Measurements from ENCODE around the gene GPR25. TPM values are rescaled to one million over a fixed set of nuclear protein-coding genes. Genes with fewer than 3 reads are reported as not detected.

Gene GPR25
- total RNA-seq, 3 donors from 2014 or later: 0.16 TPM; not detected in 2

GRCh38 chr1:200921571-200922110 is 48.9 kb downstream of the GPR25 start:
- no peak overlapping the region for H3K4me3 Mint-ChIP-seq
- DNase-seq: no peak
- no peaks in the 10 kb centered on the region for H3K9me3 Mint-ChIP-seq
- no peak for ATAC-seq
- H3K36me3 Mint-ChIP-seq (ENCODE audit: insufficient read depth): no peaks in the 10 kb centered on the region
- no peaks in the 10 kb centered on the region for H3K27me3 Mint-ChIP-seq (ENCODE audit: low read depth)
- H3K4me1 Mint-ChIP-seq (ENCODE audit: low read depth): peaks cover 2% of the 10 kb centered on the region

- DNase-seq: no peak
- no peak overlapping the region for H3K4me3 Mint-ChIP-seq
- peaks cover 2% of the 10 kb centered on the region for H3K4me1 Mint-ChIP-seq (ENCODE audit: low read depth)
- H3K27me3 Mint-ChIP-seq (ENCODE audit: low read depth): no peaks in the 10 kb centered on the region
- no peaks in the 10 kb centered on the region for H3K36me3 Mint-ChIP-seq (ENCODE audit: insufficient read depth)
- H3K9me3 Mint-ChIP-seq: no peaks in the 10 kb centered on the region
- ATAC-seq: no peak
Observed at GRCh38 chr1:200922406-200922805, 49.6 kb downstream of the GPR25 start.

GRCh38 chr1:200923601-200924000 is 50.8 kb downstream of the GPR25 start:
- DNase-seq (no peak), ATAC-seq (no peak)
- no peaks in the 10 kb centered on the region for H3K36me3 Mint-ChIP-seq (ENCODE audit: insufficient read depth)
- H3K27me3 Mint-ChIP-seq (ENCODE audit: low read depth): no peaks in the 10 kb centered on the region
- no peaks in the 10 kb centered on the region for H3K9me3 Mint-ChIP-seq
- H3K4me1 Mint-ChIP-seq (ENCODE audit: low read depth): peaks cover 2% of the 10 kb centered on the region
- no peak overlapping the region for H3K4me3 Mint-ChIP-seq

Other genes with a start within 250 kb of the GPR25 start
- 10 to 100 TPM; 11.4 to 18.9 (median 17.1) TPM for gene DDX59, start 203.1 kb upstream of the GPR25 start, total RNA-seq
- 1 to 10 TPM; 3.2 to 4.4 (median 3.8) TPM for gene CAMSAP2, start 134.1 kb upstream of the GPR25 start, total RNA-seq
- under 1 TPM; 0.13 to 0.29 (median 0.22) TPM for gene INAVA, start 21.9 kb downstream of the GPR25 start, total RNA-seq
- 10 to 100 TPM; 24.2 to 36.3 (median 30.3) TPM for gene KIF21B, start 150.7 kb downstream of the GPR25 start, total RNA-seq
- not detected for gene CACNA1S, start 239.4 kb downstream of the GPR25 start, total RNA-seq

Data from activated T-cell treated with anti-CD3 and anti-CD28 coated beads, Interleukin-2, amount 50 U/mL, for 4 hours (primary cell).